Endothelial cell of umbilical vein (primary cell): ENCODE measurements around the gene CACHD1. TPM values are rescaled to one million over a fixed set of nuclear protein-coding genes. Genes with fewer than 3 reads are reported as not detected.

Source experiments
- BruUV-seq: library from RNA; stranded (reverse); fragments of 400-500 nt; replicated peaks from 2 replicates; lab custom pipeline; 2021; lab: Mats Ljungman, UMichigan
- CTCF ChIA-PET: fragments of 300-600, 350-600 bp; sonication (Branson Sonifier 250); formaldehyde crosslinking; loops from one replicate; lab custom pipeline; 2021; ENCODE audit warnings: antibody characterized with exemption, inconsistent platforms; lab: Charles Lee
- POLR2A ChIA-PET: fragments of 300-600, 350-600 bp; sonication (Branson Sonifier 250); formaldehyde crosslinking; loops from one replicate; lab custom pipeline; 2021; ENCODE audit warnings: antibody characterized with exemption, inconsistent platforms; lab: Charles Lee
- DNase-seq: peaks from one replicate; pipeline ENCODE4 v3.0.0-alpha.2; 2011; ENCODE audit warnings: low read depth, low spot score
- FAIRE-seq: peaks from 2 replicates; lab custom pipeline; 2011; peaks lifted over from hg19 to GRCh38; lab: Jason Lieb, UNC
- H2AFZ ChIP-seq: 2 replicates; pipeline ENCODE4 v1.6.0; 2012; ENCODE audit warnings: low read depth, low read length, control low read depth, inconsistent platforms
- H3K27ac ChIP-seq: 2 replicates; pipeline ENCODE4 v1.5.1; 2011; ENCODE audit warnings: low read depth, mild to moderate bottlenecking, control low read depth, low read length, moderate library complexity; ENCODE audit not compliant: insufficient read depth
- H3K27me3 ChIP-seq, 2 experiments: 2 replicates each; pipeline versions ENCODE4 v1.6.0 to v1.6.1; 2011; ENCODE audit warnings: low read length in 2 of 2, mixed read lengths in 1 of 2; ENCODE audit not compliant: control insufficient read depth in 2 of 2, insufficient read depth in 2 of 2
- H3K36me3 ChIP-seq, 2 experiments: 2 replicates in 1 of 2; 3 replicates in 1 of 2; pipeline ENCODE4 v1.5.1; 2011; ENCODE audit warnings: low read length in 2 of 2, mild to moderate bottlenecking in 1 of 2, moderate library complexity in 1 of 2; ENCODE audit not compliant: control insufficient read depth in 2 of 2, insufficient read depth in 2 of 2; ENCODE audit errors: extremely low read depth in 1 of 2
- H3K4me1 ChIP-seq: 3 replicates; pipeline ENCODE4 v1.5.1; 2011; ENCODE audit warnings: mild to moderate bottlenecking, low read length; ENCODE audit not compliant: control insufficient read depth, insufficient read depth; ENCODE audit errors: extremely low read depth
- H3K4me2 ChIP-seq: 2 replicates; pipeline ENCODE4 v1.6.1; 2011; ENCODE audit warnings: low read length, control low read depth, mixed read lengths; ENCODE audit not compliant: insufficient read depth
- H3K4me3 ChIP-seq, 3 experiments: fragments of 200-600 bp in 1 of 3; sonication (generic), shearing (Covaris generic) in 1 of 3; replicated peaks in 1 of 3; 2 replicates each; pipeline ENCODE4 v1.5.1; 2011 to 2016; ENCODE audit warnings: control low read depth in 3 of 3, low read length in 3 of 3, mild to moderate bottlenecking in 2 of 3, inconsistent platforms in 1 of 3, low read depth in 1 of 3, moderate library complexity in 1 of 3; ENCODE audit not compliant: insufficient read depth in 1 of 3
- H3K79me2 ChIP-seq: 2 replicates; pipeline ENCODE4 v1.6.0; 2012; ENCODE audit warnings: low read length, inconsistent platforms; ENCODE audit not compliant: control insufficient read depth, insufficient read depth
- H3K9ac ChIP-seq: replicated peaks from 2 replicates; pipeline ENCODE3; 2011; ENCODE audit warnings: low read length, control low read depth; ENCODE audit not compliant: insufficient read depth; ENCODE audit errors: extremely low read depth
- H3K9me1 ChIP-seq: replicated peaks from 3 replicates; pipeline ENCODE4 v1.6.0; 2011; ENCODE audit warnings: mild to moderate bottlenecking, low read length; ENCODE audit not compliant: control insufficient read depth, insufficient read depth; ENCODE audit errors: extremely low read depth
- H3K9me3 ChIP-seq: replicated peaks from 2 replicates; pipeline ENCODE4 v1.5.1; 2012; ENCODE audit warnings: low read length, inconsistent platforms; ENCODE audit not compliant: control insufficient read depth, insufficient read depth
- H4K20me1 ChIP-seq: replicated peaks from 2 replicates; pipeline ENCODE3; 2011; ENCODE audit warnings: mild to moderate bottlenecking, low read length; ENCODE audit not compliant: control insufficient read depth, insufficient read depth; ENCODE audit errors: extremely low read depth
- EZH2 ChIP-seq: IDR thresholded peaks from 2 replicates; pipeline ENCODE4 v1.6.1; 2012; ENCODE audit warnings: borderline replicate concordance, low read depth, mild to moderate bottlenecking, moderate library complexity, low read length, inconsistent platforms; ENCODE audit not compliant: severe bottlenecking
- GATA2 ChIP-seq: IDR thresholded peaks from 2 replicates; pipeline ENCODE4 v1.7.0; 2011; ENCODE audit warnings: low read depth, mild to moderate bottlenecking, moderate library complexity, mixed read lengths, low read length; ENCODE audit not compliant: insufficient read length, insufficient read depth
- JUN ChIP-seq: IDR thresholded peaks from 2 replicates; pipeline ENCODE4 v1.6.1; 2011; ENCODE audit warnings: borderline replicate concordance, low read depth; ENCODE audit not compliant: insufficient read length, insufficient read depth
- MYC ChIP-seq: IDR thresholded peaks from one replicate; pipeline ENCODE4 v1.6.1; 2011; ENCODE audit warnings: mild to moderate bottlenecking, low read depth, low read length
- POLR2A ChIP-seq: IDR thresholded peaks from 2 replicates; pipeline ENCODE4 v1.6.1; 2012; ENCODE audit warnings: low read depth, mild to moderate bottlenecking, control low read depth, low read length
- POLR2AphosphoS5 ChIP-seq: IDR thresholded peaks from 2 replicates; pipeline ENCODE4 v1.6.1; 2012; ENCODE audit warnings: low read depth, mild to moderate bottlenecking, control low read depth, low read length, moderate library complexity; ENCODE audit not compliant: insufficient read depth
- dilution Hi-C: fragments of 300-500 bp; cut with MboI; formaldehyde crosslinking; loops from one replicate; pipeline ENCODE4 v1.15.0; 2019; ENCODE audit warnings: low sequenced_read_pairs; ENCODE audit not compliant: extremely low pct_ligation_motif_present
- intact Hi-C: fragments of 100-400 bp; cut with micrococcal nuclease; formaldehyde crosslinking; loops from one replicate; pipeline ENCODE4 v1.10.0; 2022
- polyA plus RNA-seq, 4 experiments: library from polyadenylated mRNA; depleted of rRNA in 3 of 4; stranded (reverse) in 3 of 4; unstranded in 1 of 4; fragments of >200 nt; gene quantifications; 2 replicates each; pipeline versions ENCODE4 v1.2.1 to v1.2.3, GENCODE V29; 2011 to 2012; ENCODE audit warnings: missing spikeins in 1 of 4
- total RNA-seq: library from RNA; stranded (reverse); gene quantifications from 2 replicates; pipeline ENCODE4 v1.2.3, GENCODE V29; 2021
- TF ChIP-seq, protein P1 (sequence below): IDR thresholded peaks from 2 replicates; pipeline ENCODE4 v1.6.1; 2011; ENCODE audit not compliant: insufficient read depth, insufficient read length
- TF ChIP-seq, protein P2 (sequence below), 2 donors: IDR thresholded peaks; 1 replicate in 1 of 2; 2 replicates in 1 of 2; pipeline ENCODE4 v1.5.1; 2011; ENCODE audit warnings: low read length in 2 of 2, mild to moderate bottlenecking in 2 of 2, moderate library complexity in 2 of 2, control low read depth in 1 of 2, inconsistent platforms in 1 of 2, low read depth in 1 of 2; ENCODE audit not compliant: insufficient read depth in 1 of 2; ENCODE audit errors: extremely low read depth in 1 of 2

The CACHD1 gene
- total and polyA plus RNA-seq, 2 donors (not counting 3 experiments of a cell fraction or from before 2014, with no cell fraction given): 3.6 to 9.3 TPM

- ChIA-PET POLR2A (no interaction called here), CTCF (no interaction called here)
- Histone ChIP-seq H3K4me3 (no peak overlapping the region), H3K36me3 (no peaks in the 10 kb centered on the region), H3K9me1 (no peaks in the 10 kb centered on the region), H3K4me2 (no peak overlapping the region), H3K27me3 (no peaks in the 10 kb centered on the region), H3K27ac (no peak overlapping the region), H4K20me1 (no peaks in the 10 kb centered on the region), H3K79me2 (no peaks in the 10 kb centered on the region), H3K9ac (no peak overlapping the region), H3K9me3 (no peaks in the 10 kb centered on the region), H2AFZ (no peak overlapping the region), H3K4me1 (peaks cover 22% of the 10 kb centered on the region)
- intact Hi-C loops (no loop called here), dilution Hi-C loops (no loop called here)
- no peak for TF ChIP-seq GATA2
- TF ChIP-seq POLR2A: no peak
- TF ChIP-seq JUN: no peak
- no peak for TF ChIP-seq EZH2
- TF ChIP-seq, protein P1, sequence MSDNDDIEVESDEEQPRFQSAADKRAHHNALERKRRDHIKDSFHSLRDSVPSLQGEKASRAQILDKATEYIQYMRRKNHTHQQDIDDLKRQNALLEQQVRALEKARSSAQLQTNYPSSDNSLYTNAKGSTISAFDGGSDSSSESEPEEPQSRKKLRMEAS: no peak
- TF ChIP-seq MYC: no peak
- no peak for TF ChIP-seq POLR2AphosphoS5
- BruUV-seq: no TSS peak
- FAIRE-seq (no peak), DNase-seq (no peak)
Measured at GRCh38 chr1:64542118-64542517, 72.2 kb downstream of the CACHD1 start.

GRCh38 chr1:64543831-64544230 is 73.9 kb downstream of the CACHD1 start:
- H3K9me3 ChIP-seq: no peaks in the 10 kb centered on the region
- FAIRE-seq (no peak), DNase-seq (no peak)
- no peak overlapping the region for H3K4me2 ChIP-seq
- no peak overlapping the region for H3K27ac ChIP-seq
- no peak overlapping the region for H3K4me3 ChIP-seq
- dilution Hi-C loops (no loop called here), intact Hi-C loops (no loop called here)
- ChIA-PET CTCF (interaction anchor here (1.0 kb wide), 1 partner anchor 19 kb away, joined by 3 read pairs; no protein-coding TSS in a partner anchor), POLR2A (no interaction called here)
- no peaks in the 10 kb centered on the region for H4K20me1 ChIP-seq
- H3K79me2 ChIP-seq: no peaks in the 10 kb centered on the region
- TF ChIP-seq POLR2A (no peak), GATA2 (no peak)
- TF ChIP-seq, protein P2, sequence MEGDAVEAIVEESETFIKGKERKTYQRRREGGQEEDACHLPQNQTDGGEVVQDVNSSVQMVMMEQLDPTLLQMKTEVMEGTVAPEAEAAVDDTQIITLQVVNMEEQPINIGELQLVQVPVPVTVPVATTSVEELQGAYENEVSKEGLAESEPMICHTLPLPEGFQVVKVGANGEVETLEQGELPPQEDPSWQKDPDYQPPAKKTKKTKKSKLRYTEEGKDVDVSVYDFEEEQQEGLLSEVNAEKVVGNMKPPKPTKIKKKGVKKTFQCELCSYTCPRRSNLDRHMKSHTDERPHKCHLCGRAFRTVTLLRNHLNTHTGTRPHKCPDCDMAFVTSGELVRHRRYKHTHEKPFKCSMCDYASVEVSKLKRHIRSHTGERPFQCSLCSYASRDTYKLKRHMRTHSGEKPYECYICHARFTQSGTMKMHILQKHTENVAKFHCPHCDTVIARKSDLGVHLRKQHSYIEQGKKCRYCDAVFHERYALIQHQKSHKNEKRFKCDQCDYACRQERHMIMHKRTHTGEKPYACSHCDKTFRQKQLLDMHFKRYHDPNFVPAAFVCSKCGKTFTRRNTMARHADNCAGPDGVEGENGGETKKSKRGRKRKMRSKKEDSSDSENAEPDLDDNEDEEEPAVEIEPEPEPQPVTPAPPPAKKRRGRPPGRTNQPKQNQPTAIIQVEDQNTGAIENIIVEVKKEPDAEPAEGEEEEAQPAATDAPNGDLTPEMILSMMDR (IDR thresholded peaks at IDR 0.05; ENCODE audit: extremely low read depth in 1 of 2, insufficient read depth in 1 of 2, low read depth in 1 of 2, low read length in 2 of 2): no peak
- BruUV-seq: no TSS peak
- H3K9me1 ChIP-seq: no peaks in the 10 kb centered on the region
- H3K27me3 ChIP-seq: no peaks in the 10 kb centered on the region
- H3K4me1 ChIP-seq: peaks cover 22% of the 10 kb centered on the region
- H3K9ac ChIP-seq: no peak overlapping the region
- no peaks in the 10 kb centered on the region for H3K36me3 ChIP-seq
- no peak overlapping the region for H2AFZ ChIP-seq
